Nephron progenitor cell (in vitro differentiated cells): ENCODE measurements around the gene POFUT2.

ENCODE experiments used
- DNase-seq: peaks from one replicate; pipeline ENCODE4 v3.0.0; 2021
- H3K27ac Mint-ChIP-seq: 2 replicates; pipeline ENCODE4 v1.8.0; 2021; ENCODE audit warnings: mild to moderate bottlenecking, moderate library complexity, mixed read lengths
- H3K27me3 Mint-ChIP-seq: 2 replicates; pipeline ENCODE4 v1.8.0; 2021; ENCODE audit warnings: mild to moderate bottlenecking, low read depth, mixed read lengths; ENCODE audit not compliant: poor library complexity
- H3K36me3 Mint-ChIP-seq: 2 replicates; pipeline ENCODE4 v1.8.0; 2021; ENCODE audit warnings: low read depth, mixed read lengths
- H3K4me1 Mint-ChIP-seq: 2 replicates; pipeline ENCODE4 v1.8.0; 2021; ENCODE audit warnings: mixed read lengths
- H3K4me3 Mint-ChIP-seq: 2 replicates; pipeline ENCODE4 v1.8.0; 2021; ENCODE audit warnings: mild to moderate bottlenecking, moderate library complexity, mixed read lengths
- H3K9me3 Mint-ChIP-seq: 2 replicates; pipeline ENCODE4 v1.8.0; 2021; ENCODE audit warnings: mild to moderate bottlenecking, moderate library complexity, mixed read lengths
- CTCF ChIP-seq: fragments of 200-600 bp; sonication (generic); IDR thresholded peaks from 2 replicates; pipeline ENCODE4 v1.5.0; 2021; ENCODE audit warnings: antibody characterized with exemption

Gene POFUT2

DNA sequence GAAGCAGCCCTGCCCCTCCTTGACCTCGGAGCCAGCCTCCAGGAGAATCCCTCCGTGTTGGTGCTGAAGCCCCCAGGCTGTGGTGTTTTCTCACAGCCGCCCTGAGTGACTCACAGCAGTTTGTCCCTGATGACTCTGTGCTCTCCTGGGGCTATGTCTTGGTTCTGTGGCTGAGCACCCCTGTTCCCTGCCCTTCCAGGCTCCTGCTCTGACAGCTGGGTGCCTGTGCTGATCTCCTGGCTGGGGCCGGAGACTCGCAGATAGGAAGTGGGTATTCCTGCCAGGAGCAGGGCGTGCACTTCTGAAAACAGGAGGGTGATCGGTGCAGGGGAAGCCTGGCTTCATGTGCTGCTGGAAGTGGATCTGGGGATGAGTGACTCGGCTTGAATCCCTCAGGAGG, 34.5 kb downstream of the POFUT2 start:
- Mint-ChIP-seq H3K9me3 (peaks cover 19% of the 10 kb centered on the region), H3K36me3 (peaks cover 14% of the 10 kb centered on the region), H3K27me3 (peaks cover 9% of the 10 kb centered on the region), H3K4me1 (peaks cover 47% of the 10 kb centered on the region), H3K4me3 (no peak overlapping the region), H3K27ac (no peak overlapping the region)
- no peak for DNase-seq
- no peak for TF ChIP-seq CTCF

GRCh38 chr21:45252448-45252925, 35.2 kb downstream of the POFUT2 start:
- H3K36me3 Mint-ChIP-seq, result peaks cover 14% of the 10 kb centered on the region
- peaks cover 19% of the 10 kb centered on the region for H3K9me3 Mint-ChIP-seq
- peaks cover 9% of the 10 kb centered on the region for H3K27me3 Mint-ChIP-seq
- H3K4me3 Mint-ChIP-seq, result no peak overlapping the region
- TF ChIP-seq CTCF, result no peak
- H3K27ac Mint-ChIP-seq, result no peak overlapping the region
- H3K4me1 Mint-ChIP-seq, result peaks cover 52% of the 10 kb centered on the region
- DNase-seq, result no peak

DNA sequence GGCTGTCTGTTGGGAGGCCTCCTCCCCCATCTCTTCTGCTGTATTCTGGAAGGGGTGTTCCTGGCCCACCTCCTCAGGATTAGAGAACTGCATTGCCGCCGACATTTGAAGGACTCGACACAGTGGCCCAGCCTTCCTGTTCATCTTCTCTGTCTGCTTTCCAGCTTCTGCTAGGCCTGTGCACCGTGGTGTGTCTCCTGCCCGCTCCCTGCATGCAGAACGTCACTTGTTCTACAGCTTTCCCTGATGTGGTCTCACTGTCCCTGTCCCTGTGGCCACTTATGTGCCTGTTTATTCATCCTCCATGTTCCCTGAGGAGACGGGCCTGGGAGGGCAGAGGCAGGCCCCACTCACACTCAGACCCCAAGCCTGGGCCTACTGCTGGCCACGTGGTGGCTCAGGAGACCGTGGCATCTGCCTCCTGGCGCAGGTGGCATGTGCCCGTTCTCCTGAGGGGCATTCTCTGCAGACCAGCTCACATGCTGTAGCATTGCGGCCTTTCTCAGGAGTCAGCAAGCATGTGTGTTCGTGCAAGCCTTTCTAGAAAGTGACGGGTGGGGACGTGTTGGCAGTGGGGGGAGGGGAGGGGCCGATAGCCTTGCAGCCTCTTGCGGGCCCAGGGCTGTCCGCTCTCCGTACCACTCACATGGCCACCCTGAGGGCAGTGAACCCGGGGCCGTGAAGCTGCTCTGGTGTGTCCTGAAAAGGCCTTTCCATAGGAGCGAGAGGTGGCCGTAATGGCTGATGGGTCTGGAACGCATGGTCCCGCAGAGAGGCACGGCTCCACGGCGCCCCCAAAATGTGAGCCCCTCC, 35.9 kb downstream of the POFUT2 start:
- H3K4me3 Mint-ChIP-seq, result no peak overlapping the region
- H3K27ac Mint-ChIP-seq, result no peak overlapping the region
- peaks cover 19% of the 10 kb centered on the region for H3K9me3 Mint-ChIP-seq
- H3K27me3 Mint-ChIP-seq, result peaks cover 9% of the 10 kb centered on the region
- H3K4me1 Mint-ChIP-seq, result peaks cover 56% of the 10 kb centered on the region
- no peak for DNase-seq
- peaks cover 14% of the 10 kb centered on the region for H3K36me3 Mint-ChIP-seq
- no peak for TF ChIP-seq CTCF

- Mint-ChIP-seq H3K4me1 (peaks cover 63% of the 10 kb centered on the region), H3K27me3 (peaks cover 13% of the 10 kb centered on the region), H3K27ac (no peak overlapping the region), H3K4me3 (no peak overlapping the region), H3K36me3 (peaks cover 14% of the 10 kb centered on the region), H3K9me3 (peaks cover 19% of the 10 kb centered on the region)
- no peak for DNase-seq
- no peak for TF ChIP-seq CTCF
Measured at GRCh38 chr21:45250914-45251634, 36.6 kb downstream of the POFUT2 start.

GRCh38 chr21:45250272-45250671, 37.4 kb downstream of the POFUT2 start:
- DNase-seq, result no peak
- Mint-ChIP-seq H3K27me3 (peaks cover 13% of the 10 kb centered on the region), H3K4me1 (peaks cover 66% of the 10 kb centered on the region), H3K9me3 (peaks cover 19% of the 10 kb centered on the region), H3K36me3 (peaks cover 14% of the 10 kb centered on the region), H3K27ac (no peak overlapping the region), H3K4me3 (no peak overlapping the region)
- no peak for TF ChIP-seq CTCF
